Measurements from ENCODE around the gene NOTUM.

- TF ChIP-seq ZNF274 (IDR thresholded peaks at IDR 0.05; ENCODE audit: low read depth, low read length) (no peak), SUZ12 (IDR thresholded peaks at IDR 0.05; ENCODE audit: extremely low read depth, insufficient read depth, insufficient read length) (no peak)
Measured at GRCh38 chr17:81913394-81914102, 47.4 kb downstream of the NOTUM start.

Measured in NT2/D1 (cell line).